H1 (cell line): ENCODE measurements around the gene COL16A1. TPM values are rescaled to one million over a fixed set of nuclear protein-coding genes. Genes with fewer than 3 reads are reported as not detected.
A peak's percentile ranks its signal among the peaks of the same experiment; 100 is the strongest.

Experiments
- CTCF ChIA-PET: fragments of 300-600 bp; sonication (Branson Sonifier 250); formaldehyde crosslinking; loops from one replicate; lab custom pipeline; 2021; ENCODE audit not compliant: partially characterized antibody; lab: Charles Lee
- POLR2A ChIA-PET: fragments of 300-600 bp; sonication (Branson Sonifier 250); formaldehyde crosslinking; loops from one replicate; lab custom pipeline; 2021; ENCODE audit warnings: inconsistent platforms; ENCODE audit not compliant: partially characterized antibody; lab: Charles Lee
- DNase-seq, 2 experiments: peaks; one replicate each; pipeline versions ENCODE4 v3.0.0 to v3.0.0-alpha.2; 2010 to 2022; ENCODE audit warnings: low spot score in 2 of 2, low read depth in 1 of 2, mixed read lengths in 1 of 2
- FAIRE-seq: peaks from 2 replicates; lab custom pipeline; 2011; peaks lifted over from hg19 to GRCh38; lab: Jason Lieb, UNC
- H2AFZ ChIP-seq: 2 replicates; pipeline ENCODE4 v1.8.1; 2012; ENCODE audit warnings: low read length, inconsistent platforms
- H2AK5ac ChIP-seq: 2 replicates; pipeline ENCODE4 v1.6.1; 2013; ENCODE audit warnings: low read depth, low read length
- H2BK120ac ChIP-seq: replicated peaks from 2 replicates; pipeline ENCODE3; 2013; ENCODE audit warnings: low read depth, low read length, inconsistent platforms
- H2BK12ac ChIP-seq: 2 replicates; pipeline ENCODE4 v1.6.1; 2013; ENCODE audit warnings: low read depth, low read length
- H2BK15ac ChIP-seq: 2 replicates; pipeline ENCODE4 v1.6.1; 2013; ENCODE audit warnings: low read length
- H2BK20ac ChIP-seq: 2 replicates; pipeline ENCODE4 v1.6.1; 2013; ENCODE audit warnings: low read length
- H2BK5ac ChIP-seq: 2 replicates; pipeline ENCODE4 v1.6.1; 2013; ENCODE audit warnings: low read depth, low read length
- H3K14ac ChIP-seq: 2 replicates; pipeline ENCODE4 v1.6.1; 2013; ENCODE audit warnings: inconsistent platforms; ENCODE audit not compliant: insufficient read length
- H3K18ac ChIP-seq: 2 replicates; pipeline ENCODE4 v1.6.1; 2013; ENCODE audit warnings: low read length; ENCODE audit errors: extremely low read depth
- H3K23ac ChIP-seq: 2 replicates; pipeline ENCODE4 v1.6.1; 2013; ENCODE audit warnings: inconsistent platforms; ENCODE audit not compliant: insufficient read length
- H3K23me2 ChIP-seq: 2 replicates; pipeline ENCODE4 v1.6.1; 2013; ENCODE audit warnings: low read depth, low read length
- H3K27ac ChIP-seq: 2 replicates; pipeline ENCODE4 v1.6.1; 2011; ENCODE audit warnings: low read depth, low read length, inconsistent platforms
- H3K27me3 ChIP-seq, 4 experiments: replicated peaks in 1 of 4; 1 replicate in 1 of 4; 2 replicates in 3 of 4; pipeline versions ENCODE4 v1.6.1 to v1.8.1; 2011 to 2013; ENCODE audit warnings: low read length in 3 of 4, mild to moderate bottlenecking in 3 of 4, inconsistent platforms in 2 of 4, mixed read lengths in 2 of 4, moderate library complexity in 1 of 4; ENCODE audit not compliant: control insufficient read depth in 3 of 4, insufficient read depth in 3 of 4; ENCODE audit errors: extremely low read depth in 1 of 4
- H3K36me3 ChIP-seq, 4 experiments: 2 replicates each; pipeline versions ENCODE4 v1.6.1 to v1.8.1; 2011 to 2013; ENCODE audit warnings: mild to moderate bottlenecking in 4 of 4, low read length in 3 of 4, moderate library complexity in 2 of 4, control low read depth in 1 of 4, inconsistent platforms in 1 of 4; ENCODE audit not compliant: insufficient read depth in 4 of 4, control insufficient read depth in 2 of 4
- H3K4ac ChIP-seq: replicated peaks from 2 replicates; pipeline ENCODE3; 2013; ENCODE audit warnings: low read length, low read depth, mixed read lengths, inconsistent platforms; ENCODE audit not compliant: insufficient read length
- H3K4me1 ChIP-seq, 4 experiments: replicated peaks in 1 of 4; 1 replicate in 1 of 4; 2 replicates in 3 of 4; pipeline versions ENCODE4 v1.6.1 to v1.8.1; 2011 to 2013; ENCODE audit warnings: low read length in 3 of 4, inconsistent platforms in 2 of 4, mixed read lengths in 1 of 4; ENCODE audit not compliant: insufficient read depth in 4 of 4, control insufficient read depth in 3 of 4
- H3K4me2 ChIP-seq, 2 experiments: 2 replicates each; pipeline versions ENCODE4 v1.6.1 to v1.8.1; 2011 to 2013; ENCODE audit warnings: low read depth in 2 of 2, low read length in 2 of 2, control low read depth in 1 of 2, inconsistent platforms in 1 of 2, mild to moderate bottlenecking in 1 of 2; ENCODE audit not compliant: insufficient read depth in 1 of 2
- H3K4me3 ChIP-seq, 4 experiments: fragments of 200-600, 300-600 bp in 1 of 4; sonication (generic), shearing (Covaris generic), sonication (Bioruptor Twin) in 1 of 4; 2 replicates each; pipeline versions ENCODE4 v1.5.1 to v1.8.1; 2011 to 2016; ENCODE audit warnings: low read length in 4 of 4, low read depth in 3 of 4, control low read depth in 2 of 4, inconsistent platforms in 2 of 4, mild to moderate bottlenecking in 2 of 4, mixed read lengths in 1 of 4, moderate library complexity in 1 of 4; ENCODE audit not compliant: insufficient read depth in 2 of 4; ENCODE audit errors: extremely low read depth in 1 of 4
- H3K56ac ChIP-seq: replicated peaks from 2 replicates; pipeline ENCODE3; 2013; ENCODE audit warnings: low read depth, mild to moderate bottlenecking, mixed read lengths, low read length, inconsistent platforms; ENCODE audit not compliant: insufficient read length
- H3K79me1 ChIP-seq: 2 replicates; pipeline ENCODE4 v1.6.1; 2013; ENCODE audit warnings: low read depth, low read length, control low read depth
- H3K79me2 ChIP-seq, 2 experiments: 2 replicates each; pipeline versions ENCODE4 v1.6.1 to v1.8.1; 2012 to 2013; ENCODE audit warnings: low read length in 2 of 2, mild to moderate bottlenecking in 2 of 2, inconsistent platforms in 1 of 2; ENCODE audit not compliant: insufficient read depth in 2 of 2, control insufficient read depth in 1 of 2
- H3K9ac ChIP-seq, 4 experiments: replicated peaks in 1 of 4; 1 replicate in 1 of 4; 2 replicates in 3 of 4; pipeline versions ENCODE4 v1.6.1 to v1.8.1; 2011 to 2013; ENCODE audit warnings: low read depth in 3 of 4, low read length in 3 of 4, control low read depth in 2 of 4, mild to moderate bottlenecking in 2 of 4, moderate library complexity in 2 of 4, inconsistent platforms in 1 of 4; ENCODE audit errors: extremely low read depth in 1 of 4
- H3K9me3 ChIP-seq, 2 experiments: 2 replicates each; pipeline versions ENCODE4 v1.6.1 to v1.8.1; 2012 to 2013; ENCODE audit warnings: mild to moderate bottlenecking in 2 of 2, moderate library complexity in 2 of 2, control low read depth in 1 of 2, inconsistent platforms in 1 of 2, low read depth in 1 of 2, low read length in 1 of 2, mixed read lengths in 1 of 2; ENCODE audit not compliant: insufficient read depth in 2 of 2
- H4K20me1 ChIP-seq, 2 experiments: replicated peaks in 1 of 2; 2 replicates each; pipeline versions ENCODE3 to v1.8.1; 2011 to 2013; ENCODE audit warnings: inconsistent platforms in 2 of 2, low read length in 2 of 2, mild to moderate bottlenecking in 1 of 2; ENCODE audit not compliant: insufficient read depth in 2 of 2, control insufficient read depth in 1 of 2
- H4K5ac ChIP-seq: 2 replicates; pipeline ENCODE4 v1.6.1; 2013; ENCODE audit warnings: low read length, low read depth, mixed read lengths, inconsistent platforms; ENCODE audit not compliant: insufficient read length
- H4K8ac ChIP-seq: 2 replicates; pipeline ENCODE4 v1.8.0; 2013; ENCODE audit warnings: mild to moderate bottlenecking, moderate library complexity, low read length, inconsistent platforms; ENCODE audit not compliant: insufficient read depth; ENCODE audit errors: extremely low read depth
- H4K91ac ChIP-seq: replicated peaks from 2 replicates; pipeline ENCODE3; 2013; ENCODE audit warnings: low read length, mixed read lengths, inconsistent platforms; ENCODE audit not compliant: insufficient read length
- CEBPB ChIP-seq: IDR thresholded peaks from 2 replicates; pipeline ENCODE4 v1.6.1; 2012; ENCODE audit warnings: low read depth, low read length
- EZH2 ChIP-seq: fragments of 200-600 bp; sonication (generic); IDR thresholded peaks from 2 replicates; pipeline ENCODE4 v1.7.1; 2012; ENCODE audit warnings: low read depth, mild to moderate bottlenecking, moderate library complexity, low read length, inconsistent platforms; ENCODE audit not compliant: severe bottlenecking
- HDAC6 ChIP-seq: IDR thresholded peaks from one replicate; pipeline ENCODE4 v1.7.1; 2012; ENCODE audit warnings: low read depth, mild to moderate bottlenecking, inconsistent platforms, low read length, moderate library complexity
- MAFK ChIP-seq: IDR thresholded peaks from 2 replicates; pipeline ENCODE4 v1.6.1; 2012; ENCODE audit warnings: low read depth, mild to moderate bottlenecking, improper control_type of control experiment, low read length
- NRF1 ChIP-seq: IDR thresholded peaks from 2 replicates; pipeline ENCODE4 v1.6.1; 2011; ENCODE audit warnings: mild to moderate bottlenecking, low read depth, low read length, improper control_type of control experiment
- RNF2 ChIP-seq: fragments of 200-900, 300-1000 bp; sonication (generic); IDR thresholded peaks from 2 replicates; pipeline ENCODE4 v1.7.1; 2016; ENCODE audit warnings: borderline replicate concordance, low read depth, mild to moderate bottlenecking, antibody characterized with exemption, low read length; ENCODE audit not compliant: poor library complexity, severe bottlenecking; ENCODE audit errors: missing control alignments
- RXRA ChIP-seq: IDR thresholded peaks from 2 replicates; pipeline ENCODE4 v1.6.1; 2011; ENCODE audit warnings: low read depth, mild to moderate bottlenecking, low read length, moderate library complexity; ENCODE audit not compliant: insufficient read depth
- SIN3A ChIP-seq, 2 experiments: IDR thresholded peaks in 1 of 2; conservative IDR thresholded peaks in 1 of 2; 2 replicates each; pipeline ENCODE4 v1.6.1; 2011 to 2012; ENCODE audit warnings: low read length in 2 of 2, improper control_type of control experiment in 1 of 2, low read depth in 1 of 2, mild to moderate bottlenecking in 1 of 2
- SP4 ChIP-seq: IDR thresholded peaks from 2 replicates; pipeline ENCODE4 v1.6.1; 2012; ENCODE audit warnings: low read length, inconsistent platforms
- TAF1 ChIP-seq: IDR thresholded peaks from 2 replicates; pipeline ENCODE4 v1.6.1; 2011; ENCODE audit warnings: mild to moderate bottlenecking, low read depth, low read length
- YY1 ChIP-seq: IDR thresholded peaks from 2 replicates; pipeline ENCODE4 v1.6.1; 2011; ENCODE audit warnings: low read depth, mild to moderate bottlenecking, low read length
- ZNF274 ChIP-seq: IDR thresholded peaks from 2 replicates; pipeline ENCODE4 v1.7.0; 2012; ENCODE audit warnings: low read length, borderline replicate concordance; ENCODE audit errors: extremely low read depth
- WGBS, 2 experiments: shearing (Covaris generic) in 1 of 2; methylation state at CpG; one replicate each; pipeline versions ENCODE4 v1.1.6 to v1.1.7; 2013 to 2015; ENCODE audit warnings: low lambda C conversion rate in 2 of 2, mixed read lengths in 2 of 2, inconsistent platforms in 1 of 2, low coverage in 1 of 2, missing lambda C conversion rate in 1 of 2; ENCODE audit not compliant: insufficient replicate concordance in 2 of 2, insufficient coverage in 1 of 2, insufficient read length in 1 of 2; ENCODE audit errors: extremely low coverage in 1 of 2, missing lambda C conversion rate in 1 of 2; 5-methylcytosine and 5-hydroxymethylcytosine counted together
- polyA plus RNA-seq, 7 experiments: library from polyadenylated mRNA; depleted of rRNA in 3 of 7; stranded (reverse) in 5 of 7; unstranded in 2 of 7; fragments of >200 nt in 5 of 7; fragments of 200-250 nt in 2 of 7; gene quantifications; 1 replicate in 5 of 7; 2 replicates in 1 of 7; 4 replicates in 1 of 7; pipeline versions ENCODE4 v1.2.1 to v1.2.3, GENCODE V29; 2011 to 2013; ENCODE audit warnings: missing spikeins in 2 of 7, mixed read lengths in 2 of 7
- total RNA-seq: library from RNA; stranded (reverse); fragmentation: NEBNext Ultra II Directional; extraction: Animal tissue kit (Norgen Biotek cat#: 25700); gene quantifications from 2 replicates; pipeline ENCODE4 v1.2.1, GENCODE V29; 2021

The COL16A1 gene
- total and polyA plus RNA-seq, 2 of the 8 experiments (the other 6 are each of a cell fraction or from before 2014, with no cell fraction given), result 2.0 to 10.5 TPM

DNA sequence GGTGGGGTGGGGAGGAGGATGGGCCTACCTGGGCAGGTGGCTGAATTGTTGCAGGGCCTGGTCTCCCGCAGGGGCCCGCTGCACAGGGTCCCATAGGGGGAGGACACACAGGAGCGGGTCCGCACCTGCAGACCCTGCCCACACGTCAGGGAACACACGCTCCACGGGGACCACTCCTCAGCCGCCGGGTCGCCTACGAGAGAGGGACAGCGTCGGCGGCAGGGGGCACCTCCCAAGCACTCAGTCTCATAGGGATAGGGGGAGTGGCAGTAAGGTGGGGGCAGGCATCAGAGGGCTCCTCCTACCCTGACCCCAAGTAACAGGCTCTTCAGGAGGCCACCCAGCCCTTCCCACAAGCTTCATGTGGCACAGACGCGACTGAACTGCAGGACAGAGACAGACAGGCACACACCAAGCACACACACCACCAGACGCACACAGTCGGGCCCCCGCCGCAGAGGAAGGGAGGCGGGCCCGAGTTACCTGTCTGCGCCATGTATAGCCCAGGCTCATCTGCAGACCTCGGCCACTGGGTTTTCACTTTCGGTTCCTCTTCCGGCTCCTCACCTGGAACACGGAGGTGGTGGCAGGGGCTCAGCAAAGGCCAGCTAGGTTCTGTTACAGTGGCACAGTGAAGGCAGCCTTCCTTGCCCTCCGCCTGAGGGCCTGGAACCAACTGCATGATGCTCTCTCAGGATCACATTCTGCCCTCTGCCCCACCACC, 40.5 kb upstream of the COL16A1 start:
- Histone ChIP-seq H2BK5ac (no peak overlapping the region), H3K23ac (no peak overlapping the region), H3K79me1 (no peaks in the 10 kb centered on the region), H4K91ac (peak overlapping the region; percentile 16), H2BK120ac (no peak overlapping the region), H3K4me2 (no peak overlapping the region), H3K18ac (no peak overlapping the region), H3K9me3 (no peaks in the 10 kb centered on the region), H3K36me3 (no peaks in the 10 kb centered on the region), H3K27ac (no peak overlapping the region), H2AK5ac (no peak overlapping the region), H3K14ac (no peak overlapping the region), H2AFZ (no peak overlapping the region), H3K4me1 (peaks cover 0 to 9% (median 8%) of the 10 kb centered on the region in 4 experiments; a peak in 6 of 7 replicates), H3K9ac (no peak overlapping the region), H2BK20ac (no peak overlapping the region), H3K27me3 (no peaks in the 10 kb centered on the region), H3K4me3 (no peak overlapping the region), H3K56ac (no peak overlapping the region), H4K20me1 (peaks cover 0 to 3% of the 10 kb centered on the region in 2 experiments), H3K4ac (no peak overlapping the region), H3K23me2 (no peaks in the 10 kb centered on the region), H2BK12ac (no peak overlapping the region; the same call in 1 of the 2 replicates), H4K5ac (no peak overlapping the region), H2BK15ac (no peak overlapping the region), H3K79me2 (no peaks in the 10 kb centered on the region), H4K8ac (no peak overlapping the region)
- WGBS, 2 experiments, result 90% methylated on average over 28 of the region's 28 CpGs; no CpG with 5 or more reads in 1 of the 2 experiments
- DNase-seq (no peak), FAIRE-seq (no peak)
- POLR2A ChIA-PET, result interaction anchor here (1.5 to 1.9 kb wide), 3 partner anchors 10 to 18 kb away, joined by 4 to 9 read pairs (median 7); no protein-coding TSS in a partner anchor
- CTCF ChIA-PET, result interaction anchor here (0.9 to 9.2 kb wide), 21 partner anchors 9 to 111 kb away, joined by 3 to 130 read pairs (median 11); partner anchors contain the start of gene COL16A1
- TF ChIP-seq ZNF274 (no peak), SP4 (no peak), RXRA (no peak), YY1 (no peak), TAF1 (no peak), HDAC6 (no peak), MAFK (no peak), SIN3A (conservative IDR thresholded peaks at IDR 0.05 in 1 of 2, IDR thresholded peaks at IDR 0.05 in 1 of 2; ENCODE audit: low read depth in 1 of 2, low read length in 2 of 2) (no peak), RNF2 (no peak), CEBPB (no peak), EZH2 (no peak), NRF1 (no peak)
